ENCODE data around the gene C3orf62.

Gene C3orf62

GRCh38 chr3:49279376-49279775 is 2.3 kb upstream of the C3orf62 start:
- peak overlapping the region; percentile 94 for H3K27ac Mint-ChIP-seq
- no peak overlapping the region for H3K4me3 Mint-ChIP-seq
- H3K36me3 Mint-ChIP-seq (ENCODE audit: low read depth), result peaks cover 78% of the 10 kb centered on the region

GRCh38 chr3:49278548-49278947 is 1.5 kb upstream of the C3orf62 start:
- H3K27ac Mint-ChIP-seq, result peak overlapping the region; percentile 94
- H3K4me1 Mint-ChIP-seq (ENCODE audit: low read depth), result peaks cover 36% of the 10 kb centered on the region
- no peak overlapping the region for H3K4me3 Mint-ChIP-seq
- no peaks in the 10 kb centered on the region for H3K27me3 Mint-ChIP-seq
- DNase-seq, result no peak
- H3K36me3 Mint-ChIP-seq (ENCODE audit: low read depth), result peaks cover 76% of the 10 kb centered on the region
- H3K9me3 Mint-ChIP-seq, result no peaks in the 10 kb centered on the region

More at GRCh38 chr3:49279376-49279775, 2.3 kb upstream of the C3orf62 start:
- H3K9me3 Mint-ChIP-seq, result no peaks in the 10 kb centered on the region
- no peaks in the 10 kb centered on the region for H3K27me3 Mint-ChIP-seq
- peaks cover 31% of the 10 kb centered on the region for H3K4me1 Mint-ChIP-seq (ENCODE audit: low read depth)
- no peak for DNase-seq

GRCh38 chr3:49277383-49277775 is 347 bp upstream of the C3orf62 start:
- peaks cover 38% of the 10 kb centered on the region for H3K4me1 Mint-ChIP-seq (ENCODE audit: low read depth)
- peak overlapping the region; percentile 94 for H3K27ac Mint-ChIP-seq
- peaks cover 78% of the 10 kb centered on the region for H3K36me3 Mint-ChIP-seq (ENCODE audit: low read depth)
- H3K27me3 Mint-ChIP-seq, result no peaks in the 10 kb centered on the region
- no peaks in the 10 kb centered on the region for H3K9me3 Mint-ChIP-seq
- H3K4me3 Mint-ChIP-seq, result peak overlapping the region; percentile 79
- DNase-seq, result no peak

GRCh38 chr3:49273825-49274532 is 3.1 kb downstream of the C3orf62 start:
- H3K27ac Mint-ChIP-seq, result peak overlapping the region; percentile 83
- H3K9me3 Mint-ChIP-seq, result no peaks in the 10 kb centered on the region
- H3K4me1 Mint-ChIP-seq (ENCODE audit: low read depth), result peaks cover 38% of the 10 kb centered on the region
- peak; percentile 36 for DNase-seq
- peaks cover 76% of the 10 kb centered on the region for H3K36me3 Mint-ChIP-seq (ENCODE audit: low read depth)
- no peaks in the 10 kb centered on the region for H3K27me3 Mint-ChIP-seq
- H3K4me3 Mint-ChIP-seq, result peak overlapping the region; percentile 31

DNA sequence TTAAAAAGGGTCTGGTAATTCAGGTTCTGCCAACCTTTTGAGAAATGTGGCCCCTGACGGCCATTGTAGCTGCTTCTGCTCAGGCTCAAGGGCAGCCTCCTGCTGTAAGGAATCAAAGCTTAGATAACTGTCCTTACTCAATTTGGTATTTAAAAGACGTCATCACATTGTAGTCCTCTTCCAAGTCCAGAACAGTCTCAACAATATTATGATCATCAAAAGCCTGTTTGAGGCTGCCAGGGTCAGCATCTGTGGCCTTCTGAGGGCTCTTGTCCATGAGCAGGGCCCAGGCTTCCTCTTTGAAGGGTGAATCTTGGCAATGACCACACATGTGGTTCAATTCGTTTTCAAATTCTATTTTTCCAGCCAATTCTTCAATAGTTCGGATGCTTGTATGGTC is 6.0 kb downstream of the C3orf62 start:
- H3K27me3 Mint-ChIP-seq, result no peaks in the 10 kb centered on the region

DNA sequence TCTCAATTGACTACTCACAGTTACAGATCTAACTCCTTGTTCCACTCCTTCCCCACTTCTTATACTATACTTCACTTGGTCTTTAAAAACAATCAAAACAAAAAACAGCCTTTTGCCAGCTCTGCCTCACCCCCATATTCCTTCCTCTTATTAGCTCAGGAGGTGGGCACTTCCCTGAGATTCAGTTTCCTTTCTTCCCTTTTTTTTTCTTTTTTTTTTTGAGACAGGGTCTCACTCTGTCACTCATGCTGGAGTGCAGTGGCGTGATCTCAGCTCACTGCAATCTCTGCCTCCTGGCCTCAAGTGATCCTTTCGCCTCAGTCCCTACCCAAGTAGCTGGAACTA is 6.9 kb downstream of the C3orf62 start:
- H3K27ac Mint-ChIP-seq, result no peak overlapping the region
- H3K9me3 Mint-ChIP-seq, result no peaks in the 10 kb centered on the region
- H3K4me1 Mint-ChIP-seq (ENCODE audit: low read depth), result peaks cover 9% of the 10 kb centered on the region
- H3K27me3 Mint-ChIP-seq, result no peaks in the 10 kb centered on the region
- H3K36me3 Mint-ChIP-seq (ENCODE audit: low read depth), result peaks cover 56% of the 10 kb centered on the region
- no peak overlapping the region for H3K4me3 Mint-ChIP-seq
- no peak for DNase-seq

More for the DNA sequence above, 6.0 kb downstream of the C3orf62 start:
- H3K9me3 Mint-ChIP-seq, result no peaks in the 10 kb centered on the region
- H3K4me3 Mint-ChIP-seq, result no peak overlapping the region
- peaks cover 16% of the 10 kb centered on the region for H3K4me1 Mint-ChIP-seq (ENCODE audit: low read depth)
- no peak for DNase-seq
- peaks cover 62% of the 10 kb centered on the region for H3K36me3 Mint-ChIP-seq (ENCODE audit: low read depth)
- no peak overlapping the region for H3K27ac Mint-ChIP-seq

GRCh38 chr3:49269443-49270155 is 7.4 kb downstream of the C3orf62 start:
- DNase-seq, result no peak
- peaks cover 55% of the 10 kb centered on the region for H3K36me3 Mint-ChIP-seq (ENCODE audit: low read depth)
- H3K4me1 Mint-ChIP-seq (ENCODE audit: low read depth), result peaks cover 7% of the 10 kb centered on the region
- H3K4me3 Mint-ChIP-seq, result no peak overlapping the region
- H3K27me3 Mint-ChIP-seq, result no peaks in the 10 kb centered on the region
- H3K9me3 Mint-ChIP-seq, result no peaks in the 10 kb centered on the region
- no peak overlapping the region for H3K27ac Mint-ChIP-seq

GRCh38 chr3:49266410-49267095 is 10.5 kb downstream of the C3orf62 start:
- H3K27ac Mint-ChIP-seq, result peak overlapping the region; percentile 47
- H3K4me3 Mint-ChIP-seq, result no peak overlapping the region
- no peaks in the 10 kb centered on the region for H3K9me3 Mint-ChIP-seq
- no peaks in the 10 kb centered on the region for H3K27me3 Mint-ChIP-seq
- no peak for DNase-seq
- peaks cover 1% of the 10 kb centered on the region for H3K4me1 Mint-ChIP-seq (ENCODE audit: low read depth)
- peaks cover 38% of the 10 kb centered on the region for H3K36me3 Mint-ChIP-seq (ENCODE audit: low read depth)

DNA sequence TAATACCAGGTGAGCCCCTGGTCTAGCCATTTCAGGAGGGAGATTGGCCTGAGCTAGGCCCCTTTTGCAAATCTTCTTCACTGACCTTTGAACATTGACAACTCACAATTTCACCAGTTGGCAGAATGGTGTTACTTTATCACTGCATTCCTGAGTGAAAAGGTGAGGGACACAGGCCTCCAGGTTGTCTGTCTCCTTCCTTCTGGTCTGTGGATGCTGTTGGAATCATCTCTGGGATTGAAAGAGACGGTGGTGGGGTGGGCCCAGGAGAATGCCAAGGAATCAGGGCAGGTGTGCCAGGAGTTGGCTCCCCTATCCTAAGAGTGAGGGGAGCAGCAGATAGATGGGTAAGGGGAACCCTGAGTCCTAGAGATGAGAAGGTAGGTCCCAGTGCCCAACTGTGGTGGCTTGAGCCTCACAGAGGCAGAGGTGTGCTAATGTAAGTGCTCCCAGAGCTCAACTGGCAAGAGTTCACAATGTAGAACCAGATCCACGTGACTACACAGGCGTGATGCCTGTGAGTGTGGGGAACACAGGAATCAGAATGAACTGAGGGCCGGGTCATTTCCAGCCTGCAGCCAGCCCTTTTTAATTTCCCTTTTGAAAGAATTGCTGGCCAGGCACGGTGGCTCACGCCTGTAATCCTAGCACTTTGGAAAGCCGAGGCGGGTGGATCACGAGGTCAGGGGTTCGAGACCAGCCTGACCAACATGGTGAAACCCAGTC is 11.2 kb downstream of the C3orf62 start:
- Mint-ChIP-seq H3K27me3 (no peaks in the 10 kb centered on the region), H3K36me3 (ENCODE audit: low read depth) (peaks cover 30% of the 10 kb centered on the region)

GRCh38 chr3:49263159-49263889 is 13.7 kb downstream of the C3orf62 start:
- no peak for DNase-seq
- H3K27ac Mint-ChIP-seq, result no peak overlapping the region
- no peak overlapping the region for H3K4me3 Mint-ChIP-seq
- H3K4me1 Mint-ChIP-seq (ENCODE audit: low read depth), result peaks cover 13% of the 10 kb centered on the region
- no peaks in the 10 kb centered on the region for H3K27me3 Mint-ChIP-seq
- no peaks in the 10 kb centered on the region for H3K9me3 Mint-ChIP-seq
- peaks cover 10% of the 10 kb centered on the region for H3K36me3 Mint-ChIP-seq (ENCODE audit: low read depth)

More for the DNA sequence above, 11.2 kb downstream of the C3orf62 start:
- peaks cover 7% of the 10 kb centered on the region for H3K4me1 Mint-ChIP-seq (ENCODE audit: low read depth)
- no peak for DNase-seq
- H3K27ac Mint-ChIP-seq, result peak overlapping the region; percentile 53
- no peaks in the 10 kb centered on the region for H3K9me3 Mint-ChIP-seq
- no peak overlapping the region for H3K4me3 Mint-ChIP-seq

DNA sequence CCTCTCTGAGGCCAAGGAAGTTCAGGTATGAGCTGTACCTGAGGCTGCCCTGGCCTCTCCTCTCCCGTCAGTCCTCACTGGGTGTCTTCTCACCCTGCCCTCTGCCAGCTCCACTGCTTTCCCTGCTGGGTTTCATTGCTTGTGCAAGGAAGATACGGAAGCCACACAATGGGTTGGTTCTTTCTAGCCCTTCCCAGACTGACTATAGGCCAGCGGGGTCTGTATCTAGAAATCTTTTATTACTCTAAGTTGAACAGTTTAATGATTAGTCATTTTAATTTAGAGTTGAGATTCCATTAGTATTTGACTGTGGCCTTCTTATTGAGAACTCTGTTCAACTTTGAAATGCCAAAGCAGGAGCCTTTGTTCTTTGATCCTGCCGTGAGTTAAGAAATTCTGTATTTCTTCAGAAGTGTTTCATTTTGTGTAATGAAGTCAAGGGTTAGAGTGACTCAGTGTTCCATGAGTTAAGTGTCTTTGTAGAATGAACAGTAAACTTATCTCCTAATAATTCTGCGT is 16.2 kb downstream of the C3orf62 start:
- H3K36me3 Mint-ChIP-seq (ENCODE audit: low read depth), result no peaks in the 10 kb centered on the region
- H3K27me3 Mint-ChIP-seq, result no peaks in the 10 kb centered on the region
- no peak for DNase-seq
- H3K4me1 Mint-ChIP-seq (ENCODE audit: low read depth), result peaks cover 13% of the 10 kb centered on the region
- H3K27ac Mint-ChIP-seq, result peak overlapping the region; percentile 79
- no peak overlapping the region for H3K4me3 Mint-ChIP-seq
- H3K9me3 Mint-ChIP-seq, result no peaks in the 10 kb centered on the region

- Mint-ChIP-seq H3K36me3 (ENCODE audit: low read depth) (no peaks in the 10 kb centered on the region), H3K9me3 (no peaks in the 10 kb centered on the region), H3K4me3 (no peak overlapping the region), H3K4me1 (ENCODE audit: low read depth) (peaks cover 13% of the 10 kb centered on the region), H3K27ac (no peak overlapping the region), H3K27me3 (no peaks in the 10 kb centered on the region)
- DNase-seq, result no peak
Observed at GRCh38 chr3:49257187-49257586, 19.8 kb downstream of the C3orf62 start.

GRCh38 chr3:49255718-49256511 is 21.1 kb downstream of the C3orf62 start:
- Mint-ChIP-seq H3K9me3 (no peaks in the 10 kb centered on the region), H3K4me3 (no peak overlapping the region), H3K27ac (no peak overlapping the region), H3K36me3 (ENCODE audit: low read depth) (no peaks in the 10 kb centered on the region), H3K27me3 (no peaks in the 10 kb centered on the region), H3K4me1 (ENCODE audit: low read depth) (peaks cover 7% of the 10 kb centered on the region)
- DNase-seq, result no peak

Data from activated T-cell treated with anti-CD3 and anti-CD28 coated beads, Interleukin-2, amount 50 U/mL, for 24 hours (primary cell).